Coronary artery (tissue), 2 donors: ENCODE data around the gene MBLAC1.
A peak's percentile ranks its signal among the peaks of the same experiment; 100 is the strongest.

Source experiments
- DNase-seq: peaks from one replicate; pipeline ENCODE4 v3.0.0-alpha.2; 2017; ENCODE audit warnings: low spot score
- H3K27ac ChIP-seq, 2 donors: fragments of 200-600 bp; sonication (generic); one replicate each; pipeline ENCODE4 v1.5.1; 2016 to 2019
- H3K4me3 ChIP-seq: fragments of 200-600 bp; sonication (generic); 2 replicates; pipeline ENCODE4 v1.5.1; 2016; ENCODE audit warnings: mild to moderate bottlenecking, moderate library complexity
- TF ChIP-seq, protein P1 (sequence below): fragments of 200-600 bp; sonication (generic); IDR thresholded peaks from one replicate; pipeline ENCODE4 v1.5.1; 2019; ENCODE audit warnings: antibody characterized with exemption

The MBLAC1 gene

DNA sequence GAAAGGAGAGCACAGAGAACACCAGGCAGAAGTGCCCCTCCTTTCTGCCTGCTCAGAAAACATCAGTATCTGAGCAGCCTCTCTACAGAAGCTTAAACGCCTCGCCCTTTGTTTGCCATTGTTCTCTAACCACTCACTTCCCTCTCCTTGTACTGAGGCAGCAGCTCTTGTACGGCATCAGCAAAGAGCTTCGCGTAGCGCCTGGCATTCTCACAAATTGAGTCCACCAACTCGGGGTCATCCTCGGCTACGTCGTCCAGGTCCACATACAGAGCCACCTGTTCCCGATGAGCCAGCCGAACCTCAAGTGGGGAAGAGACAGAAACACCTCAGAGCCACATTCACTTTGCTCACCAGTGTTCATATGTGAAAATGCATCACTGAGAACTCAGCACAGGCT is 27.3 kb upstream of the MBLAC1 start:
- TF ChIP-seq, protein P1, sequence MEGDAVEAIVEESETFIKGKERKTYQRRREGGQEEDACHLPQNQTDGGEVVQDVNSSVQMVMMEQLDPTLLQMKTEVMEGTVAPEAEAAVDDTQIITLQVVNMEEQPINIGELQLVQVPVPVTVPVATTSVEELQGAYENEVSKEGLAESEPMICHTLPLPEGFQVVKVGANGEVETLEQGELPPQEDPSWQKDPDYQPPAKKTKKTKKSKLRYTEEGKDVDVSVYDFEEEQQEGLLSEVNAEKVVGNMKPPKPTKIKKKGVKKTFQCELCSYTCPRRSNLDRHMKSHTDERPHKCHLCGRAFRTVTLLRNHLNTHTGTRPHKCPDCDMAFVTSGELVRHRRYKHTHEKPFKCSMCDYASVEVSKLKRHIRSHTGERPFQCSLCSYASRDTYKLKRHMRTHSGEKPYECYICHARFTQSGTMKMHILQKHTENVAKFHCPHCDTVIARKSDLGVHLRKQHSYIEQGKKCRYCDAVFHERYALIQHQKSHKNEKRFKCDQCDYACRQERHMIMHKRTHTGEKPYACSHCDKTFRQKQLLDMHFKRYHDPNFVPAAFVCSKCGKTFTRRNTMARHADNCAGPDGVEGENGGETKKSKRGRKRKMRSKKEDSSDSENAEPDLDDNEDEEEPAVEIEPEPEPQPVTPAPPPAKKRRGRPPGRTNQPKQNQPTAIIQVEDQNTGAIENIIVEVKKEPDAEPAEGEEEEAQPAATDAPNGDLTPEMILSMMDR, result no peak
- peak overlapping the region; percentile 82 to 97 for H3K27ac ChIP-seq
- DNase-seq, result no peak
- peak overlapping the region; percentile 82 for H3K4me3 ChIP-seq

DNA sequence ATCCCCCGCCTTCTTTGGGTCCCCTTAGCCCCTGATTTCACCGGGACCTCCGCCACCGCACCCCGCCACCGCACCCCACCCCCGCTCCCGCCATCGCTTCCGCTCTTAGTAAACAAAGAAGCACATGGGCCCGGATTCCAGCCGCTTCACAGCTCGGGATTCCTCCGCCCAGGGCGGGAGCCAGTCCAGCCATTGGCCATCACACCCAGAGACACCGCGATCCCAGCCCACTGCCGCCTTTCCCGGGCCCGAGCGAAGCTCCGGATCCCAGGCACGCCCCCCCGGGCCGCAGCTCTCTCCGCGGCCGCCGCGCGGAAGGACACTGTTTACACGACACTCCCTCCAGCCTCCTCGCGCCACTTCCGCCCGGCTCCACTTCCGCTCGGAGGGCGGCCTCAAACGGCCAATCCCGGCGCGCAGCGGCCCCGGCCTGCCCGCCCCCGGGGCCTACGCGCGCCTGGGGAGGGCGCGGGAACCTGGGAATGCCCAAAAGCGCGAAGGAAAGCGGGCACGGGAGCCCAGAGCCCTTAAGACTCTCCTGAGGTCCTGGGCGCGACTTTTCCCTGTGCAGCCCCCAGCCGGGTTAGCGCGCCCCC is 26.2 kb upstream of the MBLAC1 start:
- DNase-seq, result peak; percentile 98
- H3K27ac ChIP-seq, result peak overlapping the region; percentile 82 to 97
- TF ChIP-seq, protein P1, result no peak
- peak overlapping the region; percentile 82 for H3K4me3 ChIP-seq

DNA sequence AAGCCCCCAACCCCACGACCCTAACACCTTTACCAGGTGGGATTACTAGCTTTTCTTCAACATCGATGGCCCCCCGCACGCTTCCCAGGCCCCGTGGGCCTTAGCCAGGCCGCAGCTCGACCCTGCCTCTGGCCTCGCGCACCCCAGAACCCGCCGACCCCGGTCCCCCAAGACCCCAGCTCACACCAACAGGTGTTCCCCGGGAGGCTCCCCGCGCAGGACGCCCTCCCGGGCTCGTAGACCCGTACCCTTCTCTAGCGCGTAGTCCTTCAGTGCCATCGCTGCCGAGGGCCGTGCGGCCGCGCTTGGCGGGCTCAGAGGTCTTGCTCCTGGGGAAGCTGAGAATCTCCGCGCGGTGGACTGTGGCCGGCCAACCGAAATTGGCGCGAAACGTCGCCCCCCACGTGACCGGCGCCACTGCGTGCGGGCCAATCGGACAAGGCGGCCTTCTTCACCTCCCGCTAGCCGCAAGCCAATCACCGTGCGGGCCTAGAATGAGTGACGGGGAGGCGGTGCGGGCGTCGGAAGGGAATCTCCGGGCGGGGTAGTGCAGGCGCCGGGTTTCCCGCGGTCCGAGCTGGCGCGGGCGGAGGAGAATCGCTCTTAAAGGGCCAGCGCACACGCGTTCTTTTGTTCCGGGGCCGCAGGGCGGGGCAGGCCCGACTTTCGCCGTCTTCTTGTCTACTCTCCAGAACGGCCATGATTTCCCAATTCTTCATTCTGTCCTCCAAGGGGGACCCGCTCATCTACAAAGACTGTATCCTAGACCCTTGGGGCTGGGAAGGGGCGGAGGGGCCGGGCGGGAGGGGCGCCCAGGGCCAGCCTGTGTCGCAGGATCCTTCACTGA is 25.5 kb upstream of the MBLAC1 start, which contains the start of the genes AP4M1 and MCM7:
TSS of gene AP4M1 (plus strand) at position 628 of the 847 bp plus-strand sequence. CDS start at position 700, 72 bp downstream.
TSS of gene MCM7 (minus strand) at position 382 of the 847 bp plus-strand sequence. CDS start at position 279, 103 bp downstream.
- Histone ChIP-seq H3K4me3 (peak within 1 kb of the TSS; percentile 82), H3K27ac (peak within 1 kb of the TSS; percentile 82 to 97)
- peak; percentile 99 for DNase-seq
- TF ChIP-seq, protein P1, result no peak

DNA sequence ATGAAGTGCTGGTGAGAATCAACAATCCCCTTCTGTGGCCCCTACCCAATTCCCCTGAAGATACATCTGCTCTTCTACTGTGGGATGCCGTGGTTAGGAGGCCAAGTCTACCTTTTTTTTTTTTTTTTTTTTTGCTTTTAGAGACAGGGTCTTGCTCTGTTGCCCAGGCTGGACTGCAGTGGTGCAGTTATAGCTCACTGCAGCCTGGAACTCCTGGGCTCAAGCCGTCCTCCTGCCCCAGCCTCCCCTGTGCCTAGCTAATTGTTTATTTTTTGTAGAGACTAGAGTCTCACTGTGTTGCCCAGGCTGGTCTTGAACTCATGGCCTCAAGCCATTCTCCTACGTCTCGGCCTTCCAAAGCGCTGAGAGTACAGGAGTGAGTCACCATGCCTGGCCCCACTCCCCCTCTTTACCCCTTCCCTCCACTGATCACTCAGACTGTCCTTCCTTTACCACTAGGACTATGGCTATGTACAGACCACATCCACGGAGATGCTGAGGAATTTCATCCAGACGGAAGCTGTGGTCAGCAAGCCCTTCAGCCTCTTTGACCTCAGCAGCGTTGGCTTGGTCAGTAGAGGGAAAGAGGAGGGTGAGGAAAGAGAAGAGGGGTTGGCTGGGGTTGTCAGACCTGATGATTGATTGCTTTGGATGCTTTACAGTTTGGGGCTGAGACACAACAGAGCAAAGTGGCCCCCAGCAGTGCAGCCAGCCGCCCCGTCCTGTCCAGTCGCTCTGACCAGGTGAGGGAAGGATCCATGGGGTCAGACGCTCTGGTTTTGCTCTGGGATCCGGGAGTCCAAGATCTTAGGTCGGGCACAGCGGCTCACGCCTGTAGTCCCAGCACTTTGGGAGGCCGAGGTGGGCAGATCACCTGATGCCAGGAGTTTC is 23.6 kb upstream of the MBLAC1 start:
- TF ChIP-seq, protein P1, result no peak
- H3K4me3 ChIP-seq, result no peak overlapping the region
- H3K27ac ChIP-seq, result peak overlapping the region in 1 of 2 donors; percentile 97
- no peak for DNase-seq

DNA sequence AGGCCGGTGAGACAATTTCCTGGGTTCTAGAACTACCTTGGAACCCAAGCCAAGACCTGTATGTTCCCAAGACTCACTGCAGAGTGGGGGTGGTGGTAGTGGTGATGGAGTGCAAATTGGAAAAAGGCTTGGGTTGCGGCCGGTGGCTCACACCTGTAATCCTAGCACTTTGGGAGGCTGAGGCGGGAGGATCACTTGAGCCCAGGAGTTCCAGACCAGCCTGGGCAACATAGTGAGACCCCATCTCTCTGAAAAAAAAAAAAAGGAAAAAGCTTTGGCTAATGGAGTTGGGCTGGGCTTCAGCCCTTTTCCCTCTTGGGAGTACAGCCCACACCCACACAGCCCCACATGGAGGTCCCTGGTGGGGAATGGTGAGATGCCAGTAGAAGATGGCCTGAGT is 21.2 kb upstream of the MBLAC1 start:
- Histone ChIP-seq H3K4me3 (no peak overlapping the region), H3K27ac (no peak overlapping the region)
- TF ChIP-seq, protein P1, result no peak
- no peak for DNase-seq

DNA sequence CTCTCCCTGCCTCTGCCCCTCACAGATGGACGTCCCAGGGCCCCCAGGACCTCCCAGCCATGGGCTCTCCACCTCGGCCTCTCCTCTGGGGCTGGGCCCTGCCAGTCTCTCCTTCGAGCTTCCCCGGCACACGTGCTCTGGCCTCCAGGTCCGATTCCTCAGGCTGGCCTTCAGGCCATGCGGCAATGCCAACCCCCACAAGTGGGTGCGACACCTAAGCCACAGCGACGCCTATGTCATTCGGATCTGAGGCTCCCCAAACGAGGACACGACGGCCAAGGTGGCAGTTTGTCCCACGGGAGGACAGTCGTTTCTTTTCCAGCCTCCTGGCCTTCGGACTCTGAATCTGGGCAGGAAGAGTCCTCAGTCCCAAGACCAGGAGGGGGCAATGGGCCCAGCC is 20.1 kb upstream of the MBLAC1 start:
- no peak overlapping the region for H3K27ac ChIP-seq
- no peak overlapping the region for H3K4me3 ChIP-seq
- TF ChIP-seq, protein P1, result no peak
- DNase-seq, result no peak
